Astrocyte of the hippocampus (primary cell): Measurements from ENCODE around the gene WIPF3.
A peak's percentile ranks its signal among the peaks of the same experiment; 100 is the strongest.
"Not testable (repeated sequence)": the region's sequence is repeated elsewhere in the genome, so short reads cannot be mapped to it uniquely, and the experiment has no call there.

Source experiments
- DNase-seq: peaks from one replicate; pipeline ENCODE4 v3.0.0; 2011; ENCODE audit warnings: low read depth, low spot score

WIPF3 gene

DNA sequence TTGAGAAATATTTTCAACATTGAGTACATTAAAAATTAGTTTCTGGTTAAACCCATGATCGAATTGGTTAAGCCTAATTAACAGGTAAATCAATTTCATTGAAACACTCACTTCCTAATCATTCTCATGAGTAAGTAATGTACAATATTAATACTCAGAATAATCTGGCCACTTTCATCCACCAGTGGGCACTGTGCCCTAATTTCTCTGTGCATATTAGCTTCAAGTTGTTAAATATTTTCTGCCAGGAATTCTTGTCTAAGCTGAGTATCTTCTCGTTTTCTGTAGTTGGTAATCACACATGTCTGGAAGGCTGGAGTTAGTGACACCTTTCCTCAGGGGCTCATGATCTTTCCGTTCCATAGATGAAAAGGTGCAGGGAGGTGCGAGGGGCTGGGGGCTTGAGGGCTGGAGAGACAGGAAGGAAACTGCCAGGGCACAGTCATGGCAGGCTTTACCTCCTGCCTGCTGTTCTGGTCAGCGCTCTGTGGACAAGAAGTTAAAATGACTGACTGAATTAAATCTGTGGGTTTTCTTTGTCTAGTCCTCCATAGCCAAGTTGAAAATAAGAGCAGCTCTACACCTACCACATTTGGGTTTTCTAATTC lies 71.9 kb downstream of the WIPF3 start:
- peak; percentile 41 for DNase-seq

DNA sequence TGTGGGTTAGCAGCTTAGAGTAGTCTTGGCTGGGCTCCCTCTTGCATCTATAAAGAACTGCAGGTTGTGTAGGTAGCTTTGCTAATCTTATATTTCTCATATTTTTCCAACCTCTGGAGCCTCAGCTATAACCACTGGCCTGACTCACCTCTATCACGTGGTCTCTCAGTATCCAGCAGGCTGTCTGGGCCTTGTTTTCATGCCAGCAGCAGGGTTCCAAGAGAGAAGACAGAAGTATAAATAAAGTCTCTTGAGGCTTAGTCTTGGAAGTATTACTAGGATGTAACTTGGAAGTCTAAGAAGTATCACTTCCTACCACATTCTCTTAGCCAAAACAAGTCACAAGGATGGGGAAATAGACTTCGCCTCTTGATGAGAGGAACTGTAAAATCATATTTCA lies 73.3 kb downstream of the WIPF3 start:
- peak; percentile 32 for DNase-seq

DNA sequence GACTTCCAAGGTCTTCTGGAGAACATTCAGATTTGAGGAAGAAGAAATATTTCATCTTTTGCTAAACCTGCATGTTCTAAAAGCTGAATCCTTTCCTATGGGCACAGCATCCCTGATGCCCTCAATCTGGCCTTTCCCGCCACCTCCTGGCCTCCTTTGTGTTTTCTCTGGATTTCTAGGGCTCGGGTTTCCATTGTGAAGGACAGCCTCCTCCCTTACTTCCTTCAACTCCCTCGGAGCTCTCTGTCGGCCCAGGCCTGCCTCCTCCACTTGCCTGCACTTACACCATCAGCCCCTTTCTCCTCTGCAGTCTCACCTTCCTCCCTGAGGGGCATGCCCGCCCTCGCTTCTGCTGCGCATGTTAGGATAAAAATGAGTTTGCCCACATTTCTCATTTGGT lies 75.4 kb downstream of the WIPF3 start:
- DNase-seq = no peak

DNA sequence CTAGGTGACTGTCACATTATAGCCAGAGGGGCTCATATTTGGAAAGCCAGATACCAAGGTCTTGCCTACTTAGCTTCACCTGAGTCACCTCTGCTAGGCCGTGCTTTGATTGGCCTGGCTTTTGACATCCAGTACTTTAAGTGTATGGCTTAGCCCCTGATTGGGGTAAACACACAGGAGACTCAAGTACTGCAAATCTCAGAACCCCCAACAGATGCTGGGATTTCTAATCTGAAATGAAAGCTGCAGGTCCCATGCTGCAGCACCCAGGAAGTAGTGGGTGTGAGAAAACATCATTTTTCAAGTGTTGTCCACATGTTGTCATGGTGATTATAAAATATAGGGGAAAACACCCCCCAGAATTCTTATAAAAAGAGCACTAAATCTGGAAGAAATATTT lies 76.2 kb downstream of the WIPF3 start:
- DNase-seq = no peak

DNA sequence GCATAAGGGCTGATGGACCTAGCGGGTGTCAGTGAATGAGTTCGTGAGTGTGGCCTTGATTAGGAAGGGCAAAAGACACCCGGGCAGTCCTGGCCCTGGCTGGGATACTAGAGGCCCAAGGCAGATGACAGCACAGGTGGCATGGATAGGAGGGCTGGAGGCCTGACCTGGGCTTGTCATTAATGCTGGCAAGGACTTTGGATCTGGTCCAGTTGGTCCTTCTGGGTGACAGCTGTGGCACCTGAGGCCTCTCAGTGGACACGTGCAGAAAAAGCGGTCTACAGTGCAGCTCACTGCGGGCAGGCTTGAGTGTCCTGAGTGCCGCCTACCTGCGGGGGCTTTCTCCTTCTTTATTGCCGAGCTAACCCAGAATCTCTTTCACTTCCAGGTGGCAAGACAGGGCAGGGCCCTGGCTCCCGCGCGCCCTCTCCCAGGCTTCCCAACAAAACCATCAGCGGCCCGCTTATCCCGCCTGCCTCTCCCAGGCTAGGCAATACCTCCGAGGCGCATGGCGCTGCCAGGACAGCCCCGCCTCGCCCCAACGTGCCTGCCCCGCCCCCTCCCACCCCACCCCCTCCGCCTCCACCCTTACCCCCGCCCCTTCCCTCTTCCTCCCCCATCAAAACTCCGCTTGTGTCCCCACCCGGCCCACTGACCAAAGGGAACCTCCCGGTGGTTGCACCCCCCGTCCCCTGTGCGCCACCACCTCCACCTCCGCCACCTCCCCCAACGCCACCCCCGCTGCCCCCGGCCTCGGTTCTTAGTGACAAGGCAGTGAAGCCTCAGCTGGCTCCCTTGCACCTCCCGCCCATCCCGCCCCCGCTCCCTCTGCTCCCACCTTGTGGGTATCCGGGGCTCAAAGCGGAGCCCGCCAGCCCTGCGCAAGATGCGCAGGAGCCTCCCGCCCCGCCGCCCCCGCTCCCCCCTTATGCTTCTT lies 77.4 kb downstream of the WIPF3 start:
- no peak for DNase-seq

DNA sequence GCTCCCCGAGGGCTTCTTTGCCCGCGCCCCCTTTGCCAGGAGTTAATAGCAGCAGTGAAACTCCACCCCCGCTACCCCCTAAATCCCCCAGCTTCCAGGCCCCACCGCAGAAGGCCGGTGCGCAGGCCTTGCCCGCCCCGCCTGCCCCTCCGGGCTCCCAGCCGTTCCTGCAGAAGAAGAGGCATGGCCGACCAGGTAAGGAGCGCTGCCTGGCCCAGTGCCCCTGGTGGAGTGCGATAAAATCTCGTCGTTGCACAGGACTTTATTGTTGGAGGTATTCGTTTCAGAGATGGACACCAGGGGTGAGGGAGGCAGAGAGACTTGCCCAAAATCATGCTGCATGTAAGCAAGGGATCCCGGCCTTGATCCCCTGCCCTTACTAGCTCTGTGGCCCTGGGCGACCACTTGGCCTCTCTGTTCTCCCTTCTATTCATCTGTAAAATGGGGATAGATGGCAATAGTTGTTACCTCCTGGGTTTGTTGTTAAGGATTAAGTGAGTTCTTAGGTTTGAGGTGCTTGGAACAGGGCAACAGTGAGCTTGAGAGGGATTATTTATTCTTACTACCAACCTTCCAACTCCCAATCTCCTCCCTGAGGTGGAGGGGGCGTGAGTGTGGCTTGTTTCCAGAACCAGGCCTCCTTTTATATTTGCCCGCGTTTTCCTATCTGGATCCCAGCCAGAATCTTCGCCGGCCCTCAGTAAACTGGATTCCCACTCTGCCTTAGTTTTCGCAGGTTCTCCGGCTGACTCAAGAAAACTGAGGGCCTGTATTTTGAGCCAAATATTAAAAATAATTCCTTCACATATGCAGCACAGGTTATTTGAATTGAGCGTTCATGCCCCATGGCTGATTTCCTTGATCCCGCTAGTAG lies 78.3 kb downstream of the WIPF3 start:
- DNase-seq = no peak

DNA sequence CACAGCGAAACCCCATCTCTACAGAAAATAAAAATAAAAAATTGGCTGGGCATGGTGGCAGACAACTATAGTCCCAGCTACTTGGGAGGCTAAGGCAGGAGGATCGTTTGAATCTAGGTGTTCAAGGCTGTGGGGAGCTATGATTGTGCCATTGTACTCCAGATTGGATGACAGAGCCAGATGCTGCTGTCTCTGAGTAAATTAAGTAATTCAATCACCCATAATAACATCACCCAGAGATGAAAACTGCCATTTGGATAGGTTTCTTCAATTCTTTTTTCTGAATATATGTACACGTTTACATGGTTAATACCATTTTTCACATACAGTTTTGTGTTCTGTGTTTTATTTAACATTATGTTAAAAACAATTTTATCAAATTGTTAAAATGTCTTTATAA lies 79.3 kb downstream of the WIPF3 start:
- DNase-seq = no peak

DNA sequence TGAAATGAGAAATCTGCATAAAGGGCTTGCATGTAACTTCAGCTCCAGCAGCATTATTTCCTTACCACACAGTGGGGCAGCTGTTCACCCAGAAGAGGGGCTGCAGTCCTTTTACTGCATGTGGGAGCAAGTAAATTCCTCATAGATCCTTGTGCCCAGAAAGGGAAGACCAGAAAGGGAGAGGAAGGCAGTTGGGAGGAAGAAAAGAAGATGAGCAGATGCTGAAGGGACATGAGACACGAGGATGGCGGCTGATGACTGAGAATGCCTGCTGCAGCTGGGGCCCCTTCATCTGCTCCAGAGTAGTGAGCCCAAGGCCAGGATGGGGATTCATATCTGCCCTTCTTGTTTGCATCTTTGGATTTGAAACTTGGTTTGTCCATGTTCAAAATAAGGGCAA lies 80.5 kb downstream of the WIPF3 start:
- DNase-seq = no peak

DNA sequence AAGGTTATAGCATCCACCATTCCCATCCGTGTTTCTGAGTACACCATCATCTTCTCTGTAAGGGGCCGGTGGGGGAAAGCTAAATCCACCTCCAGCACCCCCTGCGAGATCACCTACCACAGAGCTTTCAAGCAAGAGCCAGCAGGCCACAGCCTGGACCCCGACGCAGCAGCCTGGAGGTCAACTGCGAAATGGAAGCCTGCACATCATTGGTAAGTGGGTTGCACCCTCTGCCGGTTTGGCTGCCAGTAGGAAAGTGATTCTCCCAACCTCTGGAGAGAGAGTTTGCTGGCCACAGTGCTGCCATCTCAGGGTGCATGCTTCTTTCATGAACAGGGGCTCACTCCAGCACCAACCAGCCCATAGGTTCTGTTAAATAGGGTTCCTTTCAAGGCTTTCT lies 81.7 kb downstream of the WIPF3 start:
- no peak for DNase-seq

DNA sequence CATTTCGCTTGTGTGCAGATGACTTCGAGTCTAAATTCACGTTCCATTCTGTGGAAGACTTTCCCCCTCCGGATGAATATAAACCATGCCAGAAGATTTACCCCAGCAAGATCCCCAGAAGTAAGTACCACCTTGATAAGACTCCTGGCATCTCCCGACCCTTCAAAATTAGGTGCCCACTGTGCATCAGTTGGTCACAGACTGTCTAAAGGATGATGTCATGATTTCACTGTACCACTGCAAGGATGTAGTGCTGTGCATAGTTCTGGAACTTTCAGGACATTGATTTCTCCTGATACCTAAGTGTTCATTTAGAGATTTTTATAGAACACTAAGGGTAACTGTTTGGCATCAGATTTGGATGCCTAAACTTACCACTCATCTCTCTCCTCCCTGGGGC lies 83.0 kb downstream of the WIPF3 start:
- DNase-seq = no peak

DNA sequence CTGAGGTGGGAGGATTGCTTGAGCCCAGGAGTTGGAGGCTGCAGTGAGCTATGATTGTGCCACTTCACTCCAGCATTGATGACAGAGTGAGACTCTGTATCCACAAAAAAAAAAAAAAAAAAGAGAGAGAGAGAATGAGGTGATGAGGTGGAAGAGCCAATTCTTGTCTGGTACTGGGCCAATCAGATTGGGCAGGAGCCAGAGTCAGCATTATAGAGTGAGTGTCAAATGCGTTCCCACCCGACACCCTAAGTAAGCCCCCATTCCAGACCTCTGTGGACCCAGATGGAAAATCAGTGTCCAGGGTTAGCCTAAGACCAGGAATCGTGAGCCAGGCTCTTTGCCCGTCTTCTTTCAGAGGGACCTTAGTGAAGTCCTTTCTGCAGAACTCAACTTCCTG lies 83.9 kb downstream of the WIPF3 start:
- DNase-seq = no peak

DNA sequence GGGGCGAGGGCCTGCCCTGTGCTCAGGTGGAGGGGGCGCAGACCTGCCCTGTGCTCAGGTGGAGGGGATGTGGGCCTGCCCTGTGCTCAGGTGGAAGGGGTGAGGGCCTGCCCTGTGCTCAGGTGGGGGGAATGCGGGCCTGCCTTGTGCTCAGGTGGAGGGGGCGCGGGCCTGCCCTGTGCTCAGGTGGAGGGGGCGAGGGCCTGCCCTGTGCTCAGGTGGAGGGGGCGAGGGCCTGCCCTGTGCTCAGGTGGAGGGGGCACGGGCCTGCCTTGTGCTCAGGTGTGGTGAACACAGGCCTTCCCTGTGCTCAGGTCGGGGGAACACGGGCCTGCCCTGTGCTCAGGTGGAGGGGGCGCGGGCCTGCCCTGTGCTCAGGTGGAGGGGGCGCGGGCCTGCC lies 84.5 kb downstream of the WIPF3 start:
- not testable (repeated sequence) for DNase-seq

DNA sequence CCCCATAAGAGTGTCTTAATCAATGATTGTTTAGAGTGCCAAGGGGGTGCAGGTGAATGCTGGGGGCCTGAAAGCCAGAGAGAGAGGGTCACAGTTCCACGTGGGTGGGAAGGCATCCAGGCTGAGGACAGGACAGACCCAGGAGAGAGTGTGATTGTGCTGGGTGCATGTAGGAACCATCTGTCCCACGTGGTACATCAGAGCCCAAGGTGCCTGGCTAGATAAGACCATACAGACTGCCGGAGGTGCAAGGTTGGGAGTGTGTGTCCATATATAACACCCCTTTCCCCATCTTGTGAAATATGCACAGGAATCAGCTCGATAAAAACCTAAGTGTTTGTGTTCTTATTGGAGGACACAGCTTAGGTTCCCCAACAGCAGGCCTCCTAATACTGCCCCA lies 85.5 kb downstream of the WIPF3 start:
- DNase-seq = no peak

DNA sequence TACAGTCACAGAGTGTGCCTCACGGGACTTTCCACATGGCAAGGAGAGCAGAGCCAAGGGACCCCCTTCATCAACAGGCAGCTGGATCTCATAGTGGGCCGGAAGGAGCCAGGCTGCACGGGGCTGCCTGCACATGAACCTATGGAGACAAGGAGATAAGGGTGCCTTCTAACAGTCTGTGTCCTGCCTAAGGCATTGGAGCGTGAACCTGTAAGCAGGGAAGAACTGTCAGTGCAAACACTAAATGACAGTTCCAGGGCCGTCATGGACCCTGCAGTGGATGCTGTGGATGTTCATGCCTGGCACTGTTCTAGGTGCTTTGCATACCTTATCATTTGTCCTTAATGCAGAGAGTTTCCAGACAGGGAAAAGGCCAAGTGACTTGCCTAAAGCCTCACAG lies 85.9 kb downstream of the WIPF3 start:
- DNase-seq = no peak

DNA sequence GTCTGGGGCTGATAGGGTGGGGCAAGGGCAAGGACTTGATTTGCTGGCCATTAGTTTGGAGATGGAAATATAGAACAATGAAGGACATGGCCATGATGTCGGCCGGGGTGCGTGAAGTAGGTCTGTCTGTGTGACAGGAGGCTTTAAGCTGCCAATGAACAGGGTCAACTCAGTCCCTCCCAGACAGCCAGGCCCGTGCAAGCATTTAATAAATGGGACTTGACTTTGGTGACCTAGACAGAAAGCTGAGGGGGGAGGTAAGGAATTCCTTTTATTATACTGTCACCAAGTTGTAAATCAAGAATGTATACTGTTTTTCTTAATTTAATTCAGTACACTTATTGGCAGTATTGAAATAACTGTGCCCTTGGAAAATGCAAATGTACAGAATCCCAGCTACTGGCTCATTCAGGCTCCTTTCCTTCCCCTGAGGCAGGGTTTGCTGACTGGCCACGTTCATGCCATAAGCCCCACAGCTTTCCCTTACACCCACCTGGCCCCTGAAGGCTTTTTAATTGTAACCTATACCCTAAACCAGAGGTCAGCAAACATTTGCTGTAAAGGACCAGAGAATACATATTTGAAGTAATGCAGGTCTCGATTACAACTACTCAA lies 87.2 kb downstream of the WIPF3 start:
- DNase-seq = no peak

DNA sequence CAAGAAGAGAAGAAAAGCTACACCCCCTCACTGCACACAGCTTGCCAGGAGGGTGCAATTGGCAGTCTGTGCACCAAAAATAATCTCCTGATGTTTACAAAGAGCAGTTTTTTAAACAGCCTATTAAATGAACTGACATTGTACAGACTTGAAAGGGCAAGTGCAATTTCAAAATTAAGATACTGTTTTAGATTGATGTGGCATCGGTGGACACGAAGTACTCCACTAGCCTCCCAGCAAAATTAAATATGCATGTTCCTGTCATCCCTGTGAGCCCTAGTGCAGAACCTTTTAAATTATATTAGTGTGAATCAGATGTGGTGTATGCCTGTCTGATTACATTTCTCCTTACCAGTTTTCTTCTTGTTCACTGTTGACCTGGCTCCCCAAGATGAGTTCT lies 87.9 kb downstream of the WIPF3 start:
- no peak for DNase-seq

DNA sequence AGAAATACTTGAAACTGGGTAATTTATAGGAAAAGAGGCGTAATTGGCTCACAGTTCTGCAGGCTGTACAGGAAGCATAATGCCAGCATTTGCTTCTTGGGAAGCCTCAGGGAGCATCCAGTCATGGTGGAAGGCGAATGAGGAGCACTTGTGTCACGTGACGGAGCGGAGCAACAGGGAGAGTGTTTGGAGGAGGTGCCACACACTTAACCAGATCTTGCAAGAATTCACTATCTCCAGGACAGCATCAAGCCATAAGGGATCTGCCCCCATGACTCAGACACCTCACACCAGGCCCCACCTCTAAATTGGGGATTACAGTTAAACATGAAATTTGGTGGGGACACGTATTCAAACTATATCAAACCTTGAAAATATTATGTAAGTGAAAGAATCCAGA lies 89.3 kb downstream of the WIPF3 start:
- DNase-seq = no peak

DNA sequence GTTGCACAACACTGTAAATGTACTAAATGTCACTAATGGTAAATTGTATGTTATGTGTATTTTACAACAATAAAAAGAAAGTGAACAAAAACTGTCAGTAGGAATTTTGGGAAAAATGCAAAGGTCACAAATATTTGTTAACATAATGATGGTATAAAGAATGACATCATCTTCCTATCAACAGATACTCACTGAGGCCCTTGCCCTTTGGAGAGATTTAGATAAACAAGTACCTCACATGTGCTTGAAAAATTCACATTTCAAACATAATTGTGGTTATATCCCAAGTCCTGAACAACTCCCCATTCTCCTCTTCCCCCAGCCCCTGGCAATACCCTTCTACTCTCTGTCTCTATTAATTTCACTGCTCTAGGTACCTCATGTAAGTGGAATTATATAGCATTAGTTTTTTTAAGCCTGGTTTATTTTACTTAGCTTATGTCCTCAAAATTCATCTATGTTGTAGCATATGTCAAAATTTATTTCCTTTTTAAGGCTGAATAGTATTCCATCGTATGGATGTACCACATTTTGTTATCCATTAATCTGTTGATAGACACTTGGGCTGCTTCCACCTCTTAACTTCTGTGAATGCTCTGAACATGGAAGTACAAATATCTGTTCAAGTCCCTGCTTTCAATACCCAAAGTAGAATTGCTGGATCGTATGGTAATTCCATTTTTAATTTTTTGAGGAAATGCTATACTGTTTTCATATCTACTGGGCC lies 90.5 kb downstream of the WIPF3 start:
- no peak for DNase-seq

DNA sequence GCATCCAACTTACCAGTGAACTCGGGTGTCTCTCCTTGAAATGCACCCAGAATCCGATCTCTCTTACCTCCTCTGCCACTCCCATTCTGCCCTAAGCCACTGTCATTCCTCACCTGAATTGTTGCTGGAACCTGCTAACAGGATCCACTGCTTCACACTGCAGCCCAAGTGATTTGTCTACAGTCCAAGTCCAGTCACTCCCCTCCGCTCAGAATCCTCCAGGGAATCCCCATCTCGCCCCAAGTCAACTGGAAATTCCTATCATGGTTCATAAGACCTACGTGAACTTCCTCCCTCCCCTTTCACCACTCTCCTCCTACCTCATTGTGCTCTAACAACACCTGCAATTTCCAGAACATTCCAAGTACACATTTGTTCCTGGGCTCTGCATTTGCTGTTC lies 92.0 kb downstream of the WIPF3 start:
- DNase-seq = no peak

DNA sequence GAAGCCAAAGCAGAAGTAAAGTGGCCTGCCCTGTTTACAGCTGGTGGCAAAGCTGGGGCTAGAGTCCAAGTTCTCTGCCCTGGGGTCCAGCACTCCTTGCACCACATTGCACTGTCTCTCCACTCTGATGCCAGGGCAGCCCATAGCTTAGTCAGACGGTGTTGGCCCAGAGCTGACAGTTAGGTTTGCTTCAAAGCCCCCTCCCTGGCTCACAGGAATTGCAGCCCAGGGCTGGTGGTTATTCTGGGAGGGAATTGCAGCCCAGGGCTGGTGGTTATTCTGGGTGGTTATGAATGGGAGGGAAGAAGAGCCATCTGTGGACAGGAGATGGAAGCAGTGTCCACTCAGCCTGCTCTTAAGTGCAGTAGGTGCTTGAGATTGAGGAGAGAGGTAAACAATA lies 94.4 kb downstream of the WIPF3 start:
- no peak for DNase-seq
